Thyroid gland (tissue), 4 donors: ENCODE results near the gene RNU4-1. TPM values are rescaled to one million over a fixed set of nuclear protein-coding genes. Genes with fewer than 3 reads are reported as not detected.

Experiments
- DNase-seq, 2 donors: peaks; one replicate each; pipeline ENCODE4 v3.0.0-alpha.2; 2019
- H3K27ac ChIP-seq, 3 donors: fragments of 200-600 bp; sonication (generic); 1 replicate in 2 of 3; 2 replicates in 1 of 3; pipeline ENCODE4 v1.5.1; 2016 to 2019; ENCODE audit warnings: mild to moderate bottlenecking in 1 of 3, moderate library complexity in 1 of 3
- H3K27me3 ChIP-seq: fragments of 200-600 bp; sonication (generic); one replicate; pipeline ENCODE4 v1.5.1; 2019
- H3K36me3 ChIP-seq, 2 donors: fragments of 200-600 bp; sonication (generic); one replicate each; pipeline ENCODE4 v1.5.1; 2016 to 2019
- H3K4me1 ChIP-seq, 2 donors: fragments of 200-600 bp; sonication (generic); one replicate each; pipeline ENCODE4 v1.5.1; 2017 to 2019
- H3K4me3 ChIP-seq, 3 donors: fragments of 200-600 bp; sonication (generic); replicated peaks in 1 of 3; 1 replicate in 2 of 3; 2 replicates in 1 of 3; pipeline ENCODE4 v1.5.1; 2016; ENCODE audit warnings: mild to moderate bottlenecking in 1 of 3
- H3K9me3 ChIP-seq: fragments of 200-600 bp; sonication (generic); one replicate; pipeline ENCODE4 v1.5.1; 2017
- POLR2A ChIP-seq, 2 donors: fragments of 450-650 bp; IDR thresholded peaks; one replicate each; pipeline ENCODE4 v1.6.1; 2017; ENCODE audit warnings: antibody characterized with exemption in 2 of 2, mild to moderate bottlenecking in 2 of 2, moderate library complexity in 1 of 2
- WGBS, 2 donors: methylation state at CpG; one replicate each; pipeline ENCODE4 v1.1.5; 2017; 5-methylcytosine and 5-hydroxymethylcytosine counted together
- intact Hi-C: fragments of 100-400 bp; cut with DNase I; formaldehyde crosslinking; loops from one replicate; pipeline ENCODE4 v1.15.1; 2023
- total RNA-seq, 4 donors: library from RNA; depleted of rRNA; stranded (reverse); fragments of >200 nt; gene quantifications; one replicate each; pipeline ENCODE4 v1.2.3, GENCODE V29; 2016
- TF ChIP-seq, protein P1 (sequence below), 6 experiments: fragments of 200-600 bp in 3 of 6; fragments of 450-650 bp in 3 of 6; sonication (generic) in 3 of 6; IDR thresholded peaks; one replicate each; pipeline ENCODE4 v1.5.1; 2016 to 2019; ENCODE audit warnings: antibody characterized with exemption in 6 of 6, mild to moderate bottlenecking in 2 of 6, inconsistent platforms in 1 of 6, moderate library complexity in 1 of 6

Gene RNU4-1
- total RNA-seq, 4 donors from 2014 or later: under 0.01 TPM

DNA sequence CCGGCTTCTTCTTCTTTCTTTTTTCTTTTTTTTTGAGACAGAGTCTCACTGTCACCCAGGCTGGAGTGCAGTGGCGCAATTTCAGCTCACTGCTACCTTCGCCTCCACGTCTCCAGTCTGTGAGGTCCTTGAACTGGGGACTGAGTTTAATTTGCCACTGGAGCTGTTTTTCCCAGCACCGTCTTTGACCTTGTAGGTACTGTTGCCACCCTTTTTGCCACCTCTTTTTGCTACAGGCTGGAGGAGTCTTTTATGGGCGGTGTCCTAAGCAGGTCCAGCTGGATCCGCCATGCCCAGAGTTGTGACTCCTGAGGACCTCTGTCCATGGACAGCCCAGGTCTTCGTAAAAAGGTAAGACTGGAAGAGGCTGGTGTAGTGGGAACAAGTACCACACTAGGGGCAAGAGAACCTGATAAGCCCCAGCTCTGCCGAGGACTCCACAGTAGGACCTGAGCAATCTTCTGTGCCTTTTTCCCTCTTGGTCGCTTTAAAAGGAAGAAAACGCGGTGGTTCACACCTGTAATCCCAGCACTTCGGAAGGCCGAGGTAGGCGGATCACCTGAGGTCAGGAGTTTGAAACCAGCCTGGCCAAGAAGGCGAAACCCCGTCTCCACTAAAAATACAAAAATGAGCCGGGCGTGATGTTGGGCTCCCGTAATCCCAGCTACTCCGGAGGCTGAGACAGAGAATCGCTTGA lies 2.3 kb downstream of the RNU4-1 start:
- TF ChIP-seq, protein P1, sequence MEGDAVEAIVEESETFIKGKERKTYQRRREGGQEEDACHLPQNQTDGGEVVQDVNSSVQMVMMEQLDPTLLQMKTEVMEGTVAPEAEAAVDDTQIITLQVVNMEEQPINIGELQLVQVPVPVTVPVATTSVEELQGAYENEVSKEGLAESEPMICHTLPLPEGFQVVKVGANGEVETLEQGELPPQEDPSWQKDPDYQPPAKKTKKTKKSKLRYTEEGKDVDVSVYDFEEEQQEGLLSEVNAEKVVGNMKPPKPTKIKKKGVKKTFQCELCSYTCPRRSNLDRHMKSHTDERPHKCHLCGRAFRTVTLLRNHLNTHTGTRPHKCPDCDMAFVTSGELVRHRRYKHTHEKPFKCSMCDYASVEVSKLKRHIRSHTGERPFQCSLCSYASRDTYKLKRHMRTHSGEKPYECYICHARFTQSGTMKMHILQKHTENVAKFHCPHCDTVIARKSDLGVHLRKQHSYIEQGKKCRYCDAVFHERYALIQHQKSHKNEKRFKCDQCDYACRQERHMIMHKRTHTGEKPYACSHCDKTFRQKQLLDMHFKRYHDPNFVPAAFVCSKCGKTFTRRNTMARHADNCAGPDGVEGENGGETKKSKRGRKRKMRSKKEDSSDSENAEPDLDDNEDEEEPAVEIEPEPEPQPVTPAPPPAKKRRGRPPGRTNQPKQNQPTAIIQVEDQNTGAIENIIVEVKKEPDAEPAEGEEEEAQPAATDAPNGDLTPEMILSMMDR (IDR thresholded peaks at IDR 0.05): no peak
- TF ChIP-seq POLR2A (IDR thresholded peaks at IDR 0.05): no peak
- H3K4me3 ChIP-seq: no peak overlapping the region
- peak overlapping the region; percentile 99 for H3K27ac ChIP-seq
- H3K27me3 ChIP-seq: no peaks in the 10 kb centered on the region
- H3K36me3 ChIP-seq: no peaks in the 10 kb centered on the region
- peak; percentile 27 to 28 for DNase-seq
- intact Hi-C loops: no loop called here
- 30 to 37% methylated on average over 18 to 22 of the region's 22 CpGs for WGBS, 2 donors
- no peaks in the 10 kb centered on the region for H3K9me3 ChIP-seq
- peaks cover 5 to 9% of the 10 kb centered on the region in 2 donors for H3K4me1 ChIP-seq

DNA sequence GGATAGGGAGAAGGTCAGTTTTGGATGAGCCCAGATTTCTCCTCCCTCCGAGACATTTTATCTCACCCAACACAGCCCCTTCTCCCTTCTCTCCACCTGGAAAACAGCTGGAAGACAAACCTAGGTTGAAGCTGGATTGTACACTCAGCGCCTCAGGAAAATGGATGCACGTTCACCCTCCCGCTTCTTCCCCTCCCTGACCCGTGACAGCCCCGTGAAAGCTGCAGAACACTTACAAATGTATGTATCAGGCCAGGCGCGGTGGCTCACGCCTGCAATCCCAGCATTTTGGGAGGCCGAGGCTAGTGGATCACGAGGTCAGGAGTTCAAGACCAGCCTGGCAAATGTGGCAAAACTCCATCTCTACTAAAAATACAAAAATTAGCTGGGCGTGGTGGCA lies 5.5 kb downstream of the RNU4-1 start:
- no peak overlapping the region for H3K27ac ChIP-seq
- no peaks in the 10 kb centered on the region for H3K9me3 ChIP-seq
- DNase-seq: no peak
- TF ChIP-seq, protein P1 (IDR thresholded peaks at IDR 0.05): no peak
- TF ChIP-seq POLR2A (IDR thresholded peaks at IDR 0.05): no peak
- no peaks in the 10 kb centered on the region for H3K36me3 ChIP-seq
- no peaks in the 10 kb centered on the region for H3K27me3 ChIP-seq
- H3K4me3 ChIP-seq: no peak overlapping the region
- intact Hi-C loops: no loop called here
- WGBS, 2 donors: 87 to 89% methylated on average over 8 to 12 of the region's 12 CpGs
- peaks cover 5 to 9% of the 10 kb centered on the region in 2 donors for H3K4me1 ChIP-seq

DNA sequence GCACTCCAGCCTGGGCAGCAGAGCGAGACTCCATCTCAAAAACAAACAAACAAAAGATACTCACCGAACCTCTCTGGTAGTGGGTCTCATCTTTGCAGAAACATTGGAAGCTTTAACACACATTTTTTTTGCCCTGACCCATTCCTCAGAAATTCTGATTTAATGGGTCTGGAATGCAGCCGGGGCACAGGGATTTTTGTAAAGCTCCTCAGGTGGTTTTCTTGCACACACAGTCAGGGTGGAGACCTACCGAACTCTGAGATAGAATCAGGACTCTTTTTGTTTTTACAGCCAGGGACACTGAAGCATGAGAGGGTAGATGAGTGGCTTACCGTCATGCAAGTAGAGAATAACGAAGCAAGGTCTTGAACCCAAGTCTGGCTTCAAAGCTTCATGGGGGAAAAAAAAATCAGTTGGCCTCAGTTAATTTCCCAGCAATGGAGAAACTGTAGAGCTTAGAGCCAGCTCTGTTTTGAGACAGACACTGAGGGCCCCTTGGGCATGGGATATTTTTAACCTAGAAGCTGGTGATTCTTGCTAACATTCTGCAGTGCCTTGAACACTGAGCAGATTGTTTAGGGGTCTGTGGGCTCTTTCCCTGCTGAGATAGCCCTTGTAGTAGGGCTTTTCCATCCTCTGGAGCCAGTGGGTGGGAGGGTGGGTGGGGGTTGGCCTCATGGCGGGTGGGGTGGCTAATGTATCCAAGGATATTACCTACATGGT lies 6.1 kb downstream of the RNU4-1 start:
- DNase-seq: no peak
- WGBS, 2 donors: 37 to 46% methylated on average over 7 of the region's 7 CpGs
- no peak overlapping the region for H3K27ac ChIP-seq
- H3K4me3 ChIP-seq: no peak overlapping the region
- no peaks in the 10 kb centered on the region for H3K9me3 ChIP-seq
- TF ChIP-seq, protein P1 (IDR thresholded peaks at IDR 0.05): no peak
- H3K27me3 ChIP-seq: no peaks in the 10 kb centered on the region
- peaks cover 9% of the 10 kb centered on the region in 2 donors for H3K4me1 ChIP-seq
- H3K36me3 ChIP-seq: no peaks in the 10 kb centered on the region
- intact Hi-C loops: no loop called here

DNA sequence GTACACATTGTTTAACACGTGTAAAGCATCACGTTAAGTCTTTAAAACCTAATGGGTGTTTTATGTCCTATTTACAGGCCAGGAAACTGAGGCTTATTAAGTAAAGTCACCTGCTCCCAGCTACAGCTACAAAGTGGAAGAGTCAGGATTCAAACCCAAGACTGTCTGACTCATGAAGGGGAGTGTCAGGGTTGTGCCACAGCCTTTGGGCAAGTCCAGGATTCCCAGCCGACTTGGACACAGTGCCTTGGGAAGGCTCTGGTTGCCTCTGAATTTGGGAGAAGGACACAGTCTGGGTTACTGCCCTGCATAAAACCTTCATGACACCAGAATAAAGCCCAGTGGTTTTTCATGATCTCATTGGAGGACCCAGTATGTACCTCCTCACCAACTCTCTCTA lies 8.7 kb downstream of the RNU4-1 start:
- intact Hi-C loops: no loop called here
- Histone ChIP-seq H3K36me3 (no peaks in the 10 kb centered on the region), H3K4me3 (no peak overlapping the region), H3K9me3 (no peaks in the 10 kb centered on the region), H3K4me1 (peaks cover 0 to 4% of the 10 kb centered on the region in 2 donors), H3K27me3 (no peaks in the 10 kb centered on the region), H3K27ac (no peak overlapping the region)
- TF ChIP-seq, protein P1 (IDR thresholded peaks at IDR 0.05): no peak
- TF ChIP-seq POLR2A (IDR thresholded peaks at IDR 0.05): no peak
- no peak for DNase-seq
- WGBS, 2 donors: 83 to 92% methylated on average over 3 of the region's 3 CpGs

DNA sequence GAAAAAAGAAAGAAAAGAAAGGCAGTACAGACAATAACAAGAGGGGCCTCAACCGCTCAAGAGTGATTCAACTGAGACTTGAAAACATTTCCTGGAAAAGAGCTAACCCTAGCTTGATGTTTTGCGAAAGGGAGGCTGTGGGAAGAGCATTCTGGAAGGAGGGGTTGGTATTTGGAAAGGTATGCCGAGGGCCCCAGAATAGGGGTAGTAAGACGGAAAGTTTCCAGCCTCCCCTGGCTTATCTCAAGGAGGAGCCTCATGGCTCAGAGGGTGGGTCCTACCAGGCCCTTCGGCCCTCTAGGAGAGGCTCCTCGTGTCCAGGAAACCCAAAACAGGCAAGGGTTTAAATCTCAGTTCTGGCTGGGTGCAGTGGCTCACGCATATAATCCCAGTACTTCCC lies 9.7 kb downstream of the RNU4-1 start:
- WGBS, 2 donors: 79 to 82% methylated on average over 6 to 7 of the region's 7 CpGs
- H3K4me3 ChIP-seq: no peak overlapping the region
- no peak for DNase-seq
- peaks cover 0 to 8% of the 10 kb centered on the region in 2 donors for H3K4me1 ChIP-seq
- no peaks in the 10 kb centered on the region for H3K27me3 ChIP-seq
- H3K27ac ChIP-seq: no peak overlapping the region
- no peaks in the 10 kb centered on the region for H3K36me3 ChIP-seq
- intact Hi-C loops: no loop called here
- no peaks in the 10 kb centered on the region for H3K9me3 ChIP-seq
- TF ChIP-seq, protein P1 (IDR thresholded peaks at IDR 0.05): no peak
- TF ChIP-seq POLR2A (IDR thresholded peaks at IDR 0.05): no peak
